Activated T-cell treated with anti-CD3 and anti-CD28 coated beads for 24 hours (primary cell): Measurements from ENCODE around the gene TACC2.
"Not testable (repeated sequence)": the region's sequence is repeated elsewhere in the genome, so short reads cannot be mapped to it uniquely, and the experiment has no call there.

Experiments
- DNase-seq: peaks from one replicate; pipeline ENCODE4 v3.0.0-alpha.2; 2020; ENCODE audit warnings: low read depth

Gene TACC2

DNA sequence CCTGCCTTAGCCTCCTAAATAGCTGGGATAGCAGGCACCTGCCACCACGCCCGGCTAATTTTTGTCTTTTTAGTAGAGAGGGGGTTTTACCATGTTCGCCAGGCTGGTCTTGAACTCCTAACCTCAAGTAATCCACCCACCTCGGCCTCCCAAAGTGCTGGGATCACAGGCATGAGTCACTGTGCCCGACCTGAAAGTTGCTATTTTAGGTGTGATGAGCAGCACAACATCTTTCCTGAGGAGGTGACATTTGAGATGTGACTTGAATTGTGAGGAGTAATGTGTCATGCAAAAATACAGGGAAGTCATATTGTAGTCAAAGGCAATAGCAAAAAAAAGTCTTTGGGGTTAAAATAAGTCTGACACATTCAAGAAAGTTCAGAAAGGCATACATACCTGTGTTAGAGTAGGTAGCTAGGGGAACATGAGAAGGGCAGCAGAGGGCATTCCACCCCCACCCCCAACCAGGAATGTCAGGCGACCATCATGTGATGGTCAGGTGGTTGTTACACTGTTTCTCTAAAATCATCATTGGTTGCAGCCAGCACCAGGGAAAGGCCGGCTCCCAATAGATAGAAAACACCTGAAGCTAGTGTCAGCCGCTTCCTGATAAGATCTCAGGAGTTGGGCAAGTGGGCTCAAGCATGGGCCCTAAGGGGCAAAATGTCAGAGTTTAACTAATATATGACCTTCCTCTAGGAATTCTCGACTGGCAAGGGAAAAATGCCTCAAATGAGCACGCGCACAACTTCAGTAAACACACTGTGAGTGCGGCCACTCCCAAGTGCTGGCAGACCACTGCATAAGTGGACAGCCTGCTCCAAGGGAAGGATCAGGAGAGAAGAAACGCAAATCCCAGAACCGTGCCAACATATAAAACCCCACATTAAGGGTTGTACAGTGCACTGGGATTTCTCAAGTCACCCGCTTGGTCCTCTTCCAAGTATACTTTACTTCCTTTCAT lies at the start of gene TACC2:
Gene TACC2 (plus strand): TSS at position 803 of the 964 bp plus-strand sequence. CDS start 32,819 bp downstream, outside the sequence.
- DNase-seq: no peak

- no peak for DNase-seq
Measured at GRCh38 chr10:121941532-121941931, 47.4 kb upstream of the TACC2 start.

- DNase-seq: no peak
Measured at GRCh38 chr10:121942749-121943416, 46.1 kb upstream of the TACC2 start.

DNA sequence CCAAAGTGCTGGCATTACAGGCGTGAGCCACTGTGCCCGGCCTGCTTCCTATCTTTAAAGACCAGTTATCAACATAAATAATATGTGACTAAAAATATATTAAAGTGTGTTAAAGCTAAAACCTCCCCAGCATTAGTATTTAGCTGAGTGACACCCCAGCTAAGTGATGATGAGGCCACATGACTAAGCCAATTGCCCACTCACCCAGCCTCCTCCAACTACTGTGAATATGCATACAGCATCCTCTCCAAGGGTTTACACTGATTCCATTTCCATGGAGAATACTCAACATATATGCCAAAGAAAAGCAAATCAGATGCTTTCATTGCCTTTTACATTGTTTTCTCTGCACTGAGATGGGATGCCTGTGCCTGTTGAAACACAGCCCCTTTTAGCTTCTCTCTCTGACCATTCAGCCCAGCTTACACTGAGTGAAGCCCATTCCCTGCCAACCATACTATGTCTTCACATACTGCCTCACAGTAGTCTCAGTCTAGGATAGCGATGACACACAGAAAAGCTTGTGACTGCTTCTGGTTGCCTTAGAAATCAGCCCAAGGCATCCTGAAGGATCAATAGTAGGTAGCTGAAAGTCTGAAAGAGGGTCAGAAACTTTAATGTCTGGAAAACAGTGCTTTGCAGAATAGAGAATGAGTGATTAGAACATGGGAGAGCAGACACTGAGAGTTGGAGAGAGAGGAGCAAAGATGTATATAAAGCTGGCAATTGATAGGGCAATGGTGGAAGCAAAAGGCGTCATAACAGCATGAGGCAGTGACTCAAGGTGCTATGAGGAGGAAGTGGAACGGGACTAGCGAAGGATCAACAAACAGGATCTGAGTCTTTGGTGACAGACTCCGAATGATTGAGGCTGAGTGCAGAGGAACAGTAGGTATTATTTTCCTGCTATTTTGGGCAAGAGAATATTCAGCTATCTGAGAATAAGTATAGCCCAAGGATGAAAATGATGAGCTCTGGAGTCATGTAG lies 41.3 kb upstream of the TACC2 start:
- no peak for DNase-seq

DNA sequence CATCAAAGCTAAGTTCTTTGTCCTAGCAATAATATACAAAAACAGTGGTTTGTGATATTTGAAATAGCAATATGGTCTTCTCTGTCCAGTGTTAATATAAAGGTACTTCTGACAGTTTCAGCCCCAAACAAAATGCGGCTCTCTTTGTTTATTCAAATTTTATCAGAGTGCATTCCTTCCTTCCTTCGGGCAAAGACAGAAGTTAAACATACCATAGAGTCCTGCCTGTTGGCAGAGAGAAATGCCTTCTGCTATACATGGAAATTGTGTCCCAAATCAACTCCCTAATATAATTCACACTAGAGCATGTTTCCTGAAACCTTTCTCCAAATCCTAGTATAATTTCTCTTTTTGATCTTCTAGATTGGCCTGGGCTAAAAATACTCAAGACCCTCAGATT lies 39.9 kb upstream of the TACC2 start:
- DNase-seq: no peak

DNA sequence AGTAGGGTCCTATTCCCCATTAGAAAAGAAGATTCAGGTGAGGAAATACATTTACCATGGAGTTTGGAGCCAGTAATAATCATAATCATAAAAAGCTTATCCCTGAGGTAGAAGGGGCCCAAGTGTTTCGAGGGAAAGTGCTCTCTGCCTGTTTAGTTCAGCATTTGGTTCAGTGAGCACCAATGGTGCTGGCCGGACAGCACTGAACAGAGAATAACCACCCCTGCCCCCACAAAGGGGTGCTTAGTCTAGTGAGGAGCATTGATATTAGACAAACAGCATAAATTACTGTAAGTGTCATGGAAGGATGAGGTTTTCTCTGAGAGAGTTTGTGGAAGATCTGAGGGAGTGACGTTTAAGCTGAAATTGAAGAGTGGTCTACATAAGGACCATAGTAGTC lies 39.5 kb upstream of the TACC2 start:
- DNase-seq: no peak

DNA sequence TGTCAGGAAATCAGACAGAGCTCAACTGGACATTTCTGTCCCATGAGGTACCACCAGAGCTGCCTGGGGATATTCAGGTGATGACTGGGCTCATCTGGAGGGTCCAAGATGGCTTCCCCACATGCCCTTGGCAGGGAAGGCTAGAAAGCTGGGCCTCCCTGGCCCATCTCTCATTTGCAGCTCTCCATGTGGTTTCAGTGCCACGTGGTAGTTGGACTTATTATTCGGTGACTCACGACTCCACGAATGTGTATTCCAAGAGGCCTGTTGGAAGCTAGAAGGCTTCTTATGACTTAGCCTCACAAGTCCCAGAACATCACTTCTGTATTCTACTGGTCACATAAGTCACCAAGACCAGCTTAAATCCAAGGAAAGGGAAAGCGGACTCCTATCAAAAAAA lies 36.7 kb upstream of the TACC2 start:
- no peak for DNase-seq

DNA sequence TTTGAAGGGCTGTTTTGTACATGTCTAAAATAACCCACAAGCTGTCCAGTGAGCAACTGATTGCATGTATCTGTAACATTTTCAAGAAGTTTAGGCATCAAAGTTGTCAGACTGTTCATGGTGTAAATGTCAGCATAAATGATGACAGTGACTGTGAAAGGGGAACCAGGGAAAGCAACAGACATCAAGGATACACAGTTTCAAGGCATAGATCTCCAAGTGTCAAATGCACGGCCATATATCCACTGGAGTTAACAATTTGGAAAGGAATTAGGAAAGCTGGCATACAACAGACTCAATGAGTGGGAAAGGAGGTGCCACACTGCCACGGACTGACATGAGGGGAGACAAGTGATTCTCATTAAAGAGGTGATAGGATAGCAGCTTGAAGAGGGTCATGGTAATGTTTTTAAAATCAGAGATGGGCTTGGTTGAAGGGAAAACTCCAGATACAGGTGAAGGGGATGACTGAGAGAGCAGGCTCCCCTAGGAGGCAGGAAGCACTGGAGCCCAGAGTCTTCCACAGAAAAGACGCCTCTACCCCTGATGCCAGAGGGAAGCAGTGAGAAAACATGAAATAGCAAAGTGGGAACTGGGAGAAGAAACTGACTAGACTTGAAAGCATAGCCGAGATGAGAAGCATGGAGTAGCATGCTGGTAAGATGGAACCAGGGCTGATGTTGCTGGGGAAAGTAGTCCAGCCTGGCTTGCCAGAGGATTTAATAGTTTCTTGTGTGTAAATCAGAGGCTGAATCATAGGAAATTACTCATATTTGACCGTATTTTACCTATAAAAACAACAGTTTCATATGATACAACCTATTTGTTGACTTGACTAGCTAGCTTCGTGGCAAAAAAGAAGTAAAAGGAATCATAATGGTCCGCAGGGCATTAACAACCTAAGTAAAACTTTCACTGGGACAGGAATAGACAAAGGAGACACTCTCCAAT lies 32.6 kb upstream of the TACC2 start:
- DNase-seq: no peak

- no peak for DNase-seq
Measured at GRCh38 chr10:121959671-121960070, 29.3 kb upstream of the TACC2 start.

GRCh38 chr10:121961456-121961855 lies 27.5 kb upstream of the TACC2 start:
- no peak for DNase-seq

DNA sequence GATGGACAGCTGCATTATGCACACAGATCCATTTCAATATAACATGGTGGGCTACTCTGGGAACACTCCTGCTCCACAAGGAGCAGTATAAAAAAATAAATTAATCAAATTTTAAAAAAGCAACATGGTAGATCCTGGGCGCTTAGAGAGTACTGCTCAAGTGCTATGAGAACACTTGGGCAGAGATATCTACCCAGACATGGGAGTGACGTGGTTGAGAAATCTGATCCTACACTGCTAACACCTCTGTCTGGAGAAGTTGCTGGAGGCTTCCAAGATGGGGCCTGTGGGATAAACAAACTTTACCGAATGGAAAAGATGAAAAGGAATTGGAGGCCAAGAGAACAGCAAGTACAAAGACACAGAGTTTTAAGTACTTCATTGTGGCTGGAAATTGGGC lies 23.0 kb upstream of the TACC2 start:
- no peak for DNase-seq

- DNase-seq: not testable (repeated sequence)
Measured at GRCh38 chr10:121969086-121969485, 19.9 kb upstream of the TACC2 start.

GRCh38 chr10:121974019-121974534 lies 14.9 kb upstream of the TACC2 start:
- DNase-seq: peak; percentile 1

- peak; percentile 74 for DNase-seq
Measured at GRCh38 chr10:121974535-121975294, 14.2 kb upstream of the TACC2 start, which contains the start of gene NSMCE4A. Gene NSMCE4A (minus strand): TSS chr10:121975217. CDS start chr10:121975165, 52 bp downstream.

GRCh38 chr10:121975295-121976086 lies 13.5 kb upstream of the TACC2 start:
- DNase-seq: no peak

DNA sequence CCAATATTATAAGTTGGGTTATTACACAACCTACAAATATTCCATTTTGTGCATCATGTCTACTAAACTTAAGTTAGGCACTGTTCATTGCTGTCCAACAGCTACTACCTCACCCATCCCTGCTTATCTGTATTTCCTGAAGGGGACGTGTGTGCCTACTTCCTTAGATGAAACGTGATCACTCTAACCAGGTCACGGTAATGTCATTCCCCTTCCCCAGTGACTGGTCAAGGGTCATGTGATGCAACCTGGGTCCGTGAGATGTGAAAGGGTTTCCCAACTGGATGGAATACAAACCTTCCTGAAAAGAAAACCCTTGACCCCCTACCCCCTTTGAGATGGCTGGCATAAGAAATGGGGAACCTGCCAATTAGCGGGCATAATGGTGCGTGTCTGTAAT lies 12.4 kb upstream of the TACC2 start:
- DNase-seq: no peak

GRCh38 chr10:121978511-121978910 lies 10.5 kb upstream of the TACC2 start:
- DNase-seq: no peak

DNA sequence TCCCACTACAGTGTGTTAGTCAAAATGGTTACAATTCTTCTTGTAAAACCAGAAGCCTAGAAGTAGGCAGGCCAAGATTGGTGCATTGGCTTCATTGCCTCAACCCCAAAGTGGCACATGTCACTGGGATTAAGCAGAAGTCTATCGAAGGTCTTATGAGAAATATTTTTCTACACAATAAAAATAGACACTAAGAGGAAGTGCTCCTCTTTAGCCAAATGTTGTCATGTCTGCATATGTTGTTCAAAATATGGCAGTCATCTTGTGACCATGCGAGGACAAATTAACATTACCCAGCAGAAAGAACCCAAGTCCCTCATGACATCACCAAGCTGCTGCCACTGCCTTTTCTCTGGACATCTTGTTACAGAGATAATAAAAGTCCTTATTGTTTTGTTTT lies 7.6 kb upstream of the TACC2 start:
- DNase-seq: no peak

- no peak for DNase-seq
Measured at GRCh38 chr10:121983852-121984251, 5.1 kb upstream of the TACC2 start.
